Spleen (tissue), 7 donors: ENCODE data around the gene SNRNP70.

ENCODE experiments used
- POLR2A ChIP-seq, 3 donors: fragments of 450-650 bp; IDR thresholded peaks; one replicate each; pipeline ENCODE4 v1.5.1; 2017; ENCODE audit warnings: antibody characterized with exemption in 3 of 3, mild to moderate bottlenecking in 1 of 3
- TF ChIP-seq, protein P1 (sequence below), 11 experiments: fragments of 200-600 bp in 7 of 11; fragments of 450-650 bp in 4 of 11; sonication (generic) in 4 of 11; IDR thresholded peaks in 8 of 11; conservative IDR thresholded peaks in 3 of 11; 1 replicate in 7 of 11; 2 replicates in 4 of 11; pipeline versions ENCODE4 v1.4.0 to v1.8.0; 2016 to 2021; ENCODE audit warnings: antibody characterized with exemption in 11 of 11, inconsistent platforms in 4 of 11, mild to moderate bottlenecking in 1 of 11
- donor health status: DM: no; HTN: no; CAD: no; lungs with moderate emphysema.
- donor health status: DM: no; HTN: no; CAD: no.
- donor health status: DM: no; HTN: no; CAD: no.

DNA sequence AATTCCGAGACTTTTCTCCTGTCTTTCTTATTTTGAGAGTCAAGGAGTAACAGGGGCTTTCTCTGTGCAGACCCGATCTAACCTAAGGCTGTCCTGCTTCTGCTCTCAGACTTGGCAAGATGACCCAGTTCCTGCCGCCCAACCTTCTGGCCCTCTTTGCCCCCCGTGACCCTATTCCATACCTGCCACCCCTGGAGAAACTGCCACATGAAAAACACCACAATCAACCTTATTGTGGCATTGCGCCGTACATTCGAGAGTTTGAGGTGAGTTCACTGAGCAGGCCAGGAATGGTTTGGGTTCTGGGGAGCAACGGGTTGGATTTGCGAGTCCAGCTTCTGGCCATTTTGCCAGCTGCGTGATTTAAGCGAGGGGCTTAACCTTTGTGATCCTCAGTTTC lies 1.0 kb downstream of the SNRNP70 start:
- TF ChIP-seq, protein P1, sequence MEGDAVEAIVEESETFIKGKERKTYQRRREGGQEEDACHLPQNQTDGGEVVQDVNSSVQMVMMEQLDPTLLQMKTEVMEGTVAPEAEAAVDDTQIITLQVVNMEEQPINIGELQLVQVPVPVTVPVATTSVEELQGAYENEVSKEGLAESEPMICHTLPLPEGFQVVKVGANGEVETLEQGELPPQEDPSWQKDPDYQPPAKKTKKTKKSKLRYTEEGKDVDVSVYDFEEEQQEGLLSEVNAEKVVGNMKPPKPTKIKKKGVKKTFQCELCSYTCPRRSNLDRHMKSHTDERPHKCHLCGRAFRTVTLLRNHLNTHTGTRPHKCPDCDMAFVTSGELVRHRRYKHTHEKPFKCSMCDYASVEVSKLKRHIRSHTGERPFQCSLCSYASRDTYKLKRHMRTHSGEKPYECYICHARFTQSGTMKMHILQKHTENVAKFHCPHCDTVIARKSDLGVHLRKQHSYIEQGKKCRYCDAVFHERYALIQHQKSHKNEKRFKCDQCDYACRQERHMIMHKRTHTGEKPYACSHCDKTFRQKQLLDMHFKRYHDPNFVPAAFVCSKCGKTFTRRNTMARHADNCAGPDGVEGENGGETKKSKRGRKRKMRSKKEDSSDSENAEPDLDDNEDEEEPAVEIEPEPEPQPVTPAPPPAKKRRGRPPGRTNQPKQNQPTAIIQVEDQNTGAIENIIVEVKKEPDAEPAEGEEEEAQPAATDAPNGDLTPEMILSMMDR (IDR thresholded peaks at IDR 0.05 in 8 of 11, conservative IDR thresholded peaks at IDR 0.05 in 3 of 11), result no peak
- no peak for TF ChIP-seq POLR2A (IDR thresholded peaks at IDR 0.05)
